GM18520 (cell line): ENCODE results near the gene RHOF.

Experiments
- ATAC-seq: cut with Tn5 transposase; IDR thresholded peaks from one replicate; pipeline ENCODE4 v1.9.1; 2021; ENCODE audit not compliant: unreplicated experiment

The RHOF gene, protein sequence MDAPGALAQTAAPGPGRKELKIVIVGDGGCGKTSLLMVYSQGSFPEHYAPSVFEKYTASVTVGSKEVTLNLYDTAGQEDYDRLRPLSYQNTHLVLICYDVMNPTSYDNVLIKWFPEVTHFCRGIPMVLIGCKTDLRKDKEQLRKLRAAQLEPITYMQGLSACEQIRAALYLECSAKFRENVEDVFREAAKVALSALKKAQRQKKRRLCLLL

DNA sequence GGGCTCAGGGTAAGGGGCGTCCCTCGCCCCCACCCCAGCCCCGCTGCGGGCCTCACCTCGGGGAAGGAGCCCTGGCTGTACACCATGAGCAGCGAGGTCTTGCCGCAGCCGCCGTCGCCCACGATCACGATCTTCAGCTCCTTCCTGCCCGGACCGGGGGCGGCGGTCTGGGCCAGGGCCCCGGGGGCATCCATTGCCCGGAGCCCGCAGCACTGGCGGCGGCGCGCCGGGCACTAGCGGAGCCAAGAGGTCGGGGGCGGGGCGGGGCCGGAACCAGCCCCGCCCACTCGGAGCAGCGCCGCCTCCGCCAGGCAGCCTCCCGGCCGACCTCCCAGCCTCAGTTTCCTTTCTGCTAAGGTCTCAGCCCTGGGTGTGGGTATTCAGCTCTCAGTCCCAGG, at the start of gene RHOF:
TSS of gene RHOF (minus strand) at position 249 of the 398 bp plus-strand sequence. CDS start at position 194, 55 bp downstream.
- ATAC-seq = no peak

DNA sequence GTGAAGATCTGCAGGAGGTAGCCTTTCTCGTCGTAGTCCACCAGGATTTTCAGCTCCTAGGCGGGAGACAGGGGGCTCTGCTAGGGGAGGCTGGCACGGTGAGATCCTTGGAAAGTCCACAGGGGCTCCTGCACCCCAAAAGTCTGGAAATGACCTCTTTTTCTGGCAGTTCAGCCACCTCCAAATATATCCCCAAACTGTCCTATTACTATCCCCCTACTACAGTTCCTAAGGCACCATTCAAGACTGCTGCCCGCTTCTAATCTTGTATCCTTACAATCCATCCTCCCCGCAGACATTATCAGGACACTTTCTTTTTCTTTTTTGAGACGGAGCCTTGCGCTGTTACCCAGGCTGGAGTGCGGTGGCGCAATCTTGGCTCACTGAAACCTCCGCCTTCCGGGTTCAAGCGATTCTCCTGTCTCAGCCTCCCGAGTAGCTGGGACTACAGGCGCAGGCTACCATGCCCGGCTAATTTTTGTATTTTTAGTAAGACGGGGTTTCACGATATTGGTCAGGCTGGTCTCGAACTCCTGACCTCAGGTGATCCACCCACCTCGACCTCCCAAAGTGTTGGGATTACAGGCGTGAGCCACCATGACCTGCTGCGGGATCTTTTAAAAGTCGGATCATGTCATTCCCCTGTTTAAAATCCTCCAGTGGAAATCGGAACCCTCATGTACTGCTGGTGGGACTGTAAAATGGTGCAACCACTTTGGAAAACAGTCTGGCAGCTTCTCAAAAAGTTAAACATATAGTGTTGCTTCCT, 46.7 kb upstream of the RHOF start:
- no peak for ATAC-seq

DNA sequence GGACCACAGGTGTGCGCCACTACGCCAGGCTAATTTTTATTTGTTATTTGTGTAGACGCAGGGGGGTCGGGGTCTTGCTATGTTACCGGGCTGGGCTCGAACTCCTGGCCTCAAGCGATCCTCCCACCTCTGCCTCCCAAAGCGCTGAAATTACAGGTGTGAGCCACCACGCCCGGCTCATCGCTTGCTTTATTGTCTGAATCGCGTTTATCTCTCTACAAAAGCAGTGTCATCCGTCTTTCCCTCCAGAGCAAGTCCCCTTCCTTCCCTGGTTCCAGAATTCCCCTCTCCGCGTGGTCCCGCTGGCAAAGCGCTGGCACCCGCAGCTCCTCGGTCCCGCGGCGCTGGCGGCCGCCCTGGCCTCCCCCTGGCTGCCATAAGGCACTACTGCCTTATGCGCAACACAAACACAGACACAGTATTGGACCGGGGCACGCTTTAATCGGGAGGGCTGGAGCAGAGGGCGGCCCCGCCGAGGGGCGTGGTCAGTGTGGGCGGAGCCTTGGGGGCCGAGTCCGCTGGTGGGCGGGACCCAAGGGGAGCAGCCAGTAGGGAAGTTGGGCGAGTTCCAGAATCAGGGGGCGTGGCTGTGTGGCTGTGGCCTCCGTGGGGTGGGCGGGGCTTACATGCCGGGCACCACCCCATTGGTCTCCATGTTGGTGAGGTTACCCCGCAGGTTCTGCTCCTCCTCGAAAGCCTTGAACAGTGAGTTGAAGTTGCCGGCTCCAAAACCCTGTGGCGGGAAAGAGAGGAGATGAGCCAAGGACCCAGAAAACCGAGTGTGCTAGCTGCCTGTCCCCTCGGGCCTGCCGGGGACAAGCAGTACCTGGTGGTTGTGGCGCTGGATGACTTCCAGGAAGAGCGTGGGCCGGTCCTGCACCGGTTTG, 45.9 kb upstream of the RHOF start:
- peak; percentile 89 for ATAC-seq

DNA sequence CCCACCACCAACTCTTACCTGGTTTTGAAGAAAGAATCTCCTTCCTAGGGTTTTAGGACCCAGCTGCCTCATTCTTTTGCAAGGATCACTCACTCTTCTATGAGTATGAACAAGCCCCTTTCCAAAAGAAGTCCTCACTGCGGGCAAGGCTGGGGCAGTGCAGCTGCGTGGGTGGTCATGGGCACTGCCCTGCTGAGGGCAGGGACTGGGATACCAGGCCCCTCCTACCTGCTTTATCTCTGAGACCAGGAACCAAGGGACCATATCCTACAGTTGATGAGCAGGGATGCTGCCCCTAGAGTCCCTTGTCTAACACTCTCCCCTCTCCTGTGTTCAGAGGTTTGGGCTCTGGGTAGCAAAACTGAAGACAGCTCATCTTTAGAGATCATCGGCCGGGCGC, 44.6 kb upstream of the RHOF start:
- no peak for ATAC-seq

DNA sequence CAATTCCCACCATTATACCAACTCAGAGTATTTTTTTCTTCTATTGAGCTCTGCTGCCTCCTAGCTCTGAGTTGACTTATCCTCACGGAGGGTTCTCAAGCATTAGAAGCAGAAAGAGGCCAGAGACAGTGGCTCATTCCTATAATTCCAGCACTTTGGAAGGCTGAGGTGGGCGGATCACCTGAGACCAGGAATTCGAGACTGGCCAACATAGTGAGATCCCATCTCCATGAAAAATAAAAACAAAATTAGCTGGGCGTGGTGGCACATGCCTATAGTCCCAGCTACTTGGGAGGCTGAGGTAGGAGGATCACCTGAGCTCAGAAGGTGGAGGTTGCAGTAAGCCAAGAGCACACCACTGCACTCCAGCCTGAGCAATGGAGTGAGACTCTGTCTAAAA, 44.2 kb upstream of the RHOF start:
- no peak for ATAC-seq

DNA sequence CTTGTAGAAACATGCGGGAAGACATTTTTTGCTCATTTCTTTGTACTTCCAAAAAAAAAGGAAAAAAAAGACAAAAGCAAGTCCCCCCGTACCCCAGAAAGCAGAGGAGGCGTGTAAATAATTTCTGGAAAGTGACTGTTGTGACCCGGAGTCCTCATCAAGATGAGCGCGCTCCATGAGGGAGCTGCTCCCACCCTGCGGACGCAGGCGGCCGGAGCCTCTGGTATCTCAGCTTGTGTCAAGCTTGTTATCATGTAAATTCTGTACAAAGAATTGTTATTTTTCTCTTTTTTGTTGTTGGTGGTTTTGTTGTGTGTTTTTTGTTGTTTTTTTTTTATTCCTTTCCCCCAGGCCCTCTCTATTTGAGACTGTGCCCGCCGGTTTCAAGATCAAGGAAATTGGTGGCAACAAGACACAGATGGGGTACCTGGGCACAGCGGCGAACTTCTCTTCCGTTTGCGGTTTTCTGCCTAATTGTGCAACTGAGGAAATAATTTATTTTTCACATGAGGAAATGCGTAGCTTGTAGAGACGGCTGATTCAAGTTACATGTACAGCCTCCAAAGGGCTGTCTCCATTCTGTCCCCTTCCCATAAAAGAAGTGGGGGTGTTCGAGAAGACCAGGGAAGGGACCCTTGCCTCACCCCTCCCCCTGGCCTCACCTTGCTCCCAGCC, 38.2 kb upstream of the RHOF start:
- no peak for ATAC-seq

DNA sequence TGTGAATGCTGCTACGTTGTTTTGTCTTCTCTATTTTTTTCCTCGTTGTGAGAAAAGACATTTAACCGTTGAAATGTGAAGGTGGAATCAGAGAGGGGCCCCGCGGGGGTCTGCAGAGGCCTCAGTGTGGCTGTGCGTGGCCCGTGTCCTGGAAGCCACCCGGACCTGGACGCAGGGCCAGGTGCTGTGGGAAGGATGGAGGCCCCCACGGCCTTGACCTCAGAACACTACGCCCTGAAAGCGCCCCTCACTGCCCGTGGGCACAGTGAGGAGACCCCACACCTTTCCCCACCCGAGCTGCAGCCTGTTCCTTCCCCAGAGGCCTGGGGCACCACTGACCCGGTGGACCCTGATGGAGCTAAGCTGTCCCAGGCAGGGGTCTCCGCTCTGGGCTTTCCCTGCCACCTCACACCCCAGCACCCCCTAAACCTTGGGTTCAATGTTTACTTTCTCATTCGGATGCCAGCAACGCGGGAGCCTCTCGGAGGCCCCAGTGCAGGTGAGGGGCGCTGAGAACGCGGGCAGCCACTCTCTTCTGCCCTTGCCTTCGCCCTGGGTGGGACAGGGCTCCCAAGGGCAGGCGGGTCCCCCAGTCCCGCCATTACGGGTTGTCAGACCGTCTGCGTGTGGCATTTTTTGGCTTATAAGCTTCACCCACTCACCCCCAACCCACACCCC, 37.2 kb upstream of the RHOF start:
- no peak for ATAC-seq

DNA sequence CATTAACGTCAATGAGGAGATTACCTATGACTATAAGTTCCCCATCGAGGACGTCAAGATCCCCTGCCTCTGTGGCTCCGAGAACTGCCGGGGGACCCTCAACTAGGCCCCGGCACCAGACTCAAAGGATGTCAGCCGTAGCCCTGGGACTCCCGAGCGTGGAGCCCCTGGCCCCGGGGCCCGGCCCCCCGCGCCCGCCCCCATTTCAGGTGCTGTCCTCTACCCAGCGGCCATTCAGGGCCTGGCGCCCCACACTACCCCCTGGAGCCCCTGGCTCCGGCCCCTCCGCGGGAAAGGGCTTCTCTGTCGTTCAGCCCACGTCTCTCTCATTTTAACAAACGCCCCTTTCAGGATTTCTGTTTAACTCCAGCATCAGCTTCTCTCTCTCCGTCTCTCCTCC, 36.6 kb upstream of the RHOF start:
- no peak for ATAC-seq

DNA sequence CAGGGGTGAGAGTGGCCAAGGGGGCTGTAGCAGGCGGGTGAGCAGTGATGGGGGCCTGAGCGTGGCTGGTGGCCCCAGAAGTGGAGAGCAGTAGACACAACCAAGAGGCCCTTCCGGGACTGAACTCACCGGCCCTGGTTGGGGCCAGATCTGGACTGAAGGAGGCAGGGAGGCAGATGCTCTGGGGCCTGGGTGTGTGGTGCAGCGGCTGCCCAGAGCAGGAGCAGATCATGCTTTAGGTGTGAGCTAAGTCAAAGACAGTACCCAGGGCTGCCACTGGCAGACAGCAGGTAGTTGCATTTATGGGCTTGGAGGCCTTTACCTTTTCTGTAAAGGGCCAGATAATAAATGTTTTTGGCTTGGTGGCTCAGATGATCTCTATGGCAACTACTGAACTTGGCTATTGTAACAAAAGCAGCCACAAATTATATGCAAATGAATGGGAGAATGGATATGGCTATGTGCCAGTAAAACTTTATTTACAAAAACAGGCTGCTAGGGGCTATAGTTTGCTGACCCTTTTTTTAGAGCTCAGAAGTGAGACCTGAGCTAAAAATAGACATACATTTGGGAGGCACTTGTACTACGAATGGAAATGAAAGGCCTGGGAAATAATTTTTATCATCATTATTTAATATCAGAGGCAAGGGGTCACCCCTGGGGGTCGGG, 35.9 kb upstream of the RHOF start:
- ATAC-seq = no peak

DNA sequence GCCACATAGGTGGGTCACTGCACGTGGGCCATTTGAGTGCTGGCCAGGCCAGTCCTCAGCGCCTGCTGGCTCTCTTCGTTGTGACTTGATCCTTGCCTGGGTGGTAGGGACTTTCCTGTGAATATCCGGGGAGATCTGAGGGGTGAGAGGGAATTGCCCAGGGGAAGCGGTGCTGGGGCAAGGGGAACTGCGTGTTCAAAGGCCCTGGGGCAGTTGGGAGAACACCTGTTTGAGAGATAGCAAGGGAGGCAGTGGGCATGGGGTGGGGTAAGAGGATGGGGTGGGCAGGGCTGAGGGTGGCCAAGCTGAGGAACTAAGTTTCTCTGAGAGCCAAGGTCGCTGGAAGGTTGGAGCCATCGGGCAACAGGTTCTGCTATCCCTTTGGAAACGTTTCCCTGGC, 35.3 kb upstream of the RHOF start:
- ATAC-seq = no peak

DNA sequence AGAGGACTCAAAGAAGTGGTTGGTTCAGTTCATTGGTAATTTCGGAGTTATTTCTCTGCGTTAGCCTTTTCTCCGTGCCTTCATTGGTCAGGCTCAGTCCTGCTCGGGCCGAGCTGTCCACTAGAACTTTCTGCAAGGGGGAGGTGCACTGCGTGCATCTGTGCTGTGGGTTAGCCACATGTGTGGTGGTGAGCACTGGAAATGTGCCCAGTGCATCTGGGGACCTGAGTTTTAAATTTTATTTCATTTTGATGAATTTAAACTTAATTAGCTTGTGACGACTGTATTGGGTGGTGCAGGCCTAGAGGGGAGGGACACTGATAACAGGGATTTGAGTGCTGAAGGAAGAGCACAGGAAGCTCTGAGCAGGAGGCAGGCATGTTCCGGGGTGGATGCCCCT, 34.8 kb upstream of the RHOF start:
- no peak for ATAC-seq

DNA sequence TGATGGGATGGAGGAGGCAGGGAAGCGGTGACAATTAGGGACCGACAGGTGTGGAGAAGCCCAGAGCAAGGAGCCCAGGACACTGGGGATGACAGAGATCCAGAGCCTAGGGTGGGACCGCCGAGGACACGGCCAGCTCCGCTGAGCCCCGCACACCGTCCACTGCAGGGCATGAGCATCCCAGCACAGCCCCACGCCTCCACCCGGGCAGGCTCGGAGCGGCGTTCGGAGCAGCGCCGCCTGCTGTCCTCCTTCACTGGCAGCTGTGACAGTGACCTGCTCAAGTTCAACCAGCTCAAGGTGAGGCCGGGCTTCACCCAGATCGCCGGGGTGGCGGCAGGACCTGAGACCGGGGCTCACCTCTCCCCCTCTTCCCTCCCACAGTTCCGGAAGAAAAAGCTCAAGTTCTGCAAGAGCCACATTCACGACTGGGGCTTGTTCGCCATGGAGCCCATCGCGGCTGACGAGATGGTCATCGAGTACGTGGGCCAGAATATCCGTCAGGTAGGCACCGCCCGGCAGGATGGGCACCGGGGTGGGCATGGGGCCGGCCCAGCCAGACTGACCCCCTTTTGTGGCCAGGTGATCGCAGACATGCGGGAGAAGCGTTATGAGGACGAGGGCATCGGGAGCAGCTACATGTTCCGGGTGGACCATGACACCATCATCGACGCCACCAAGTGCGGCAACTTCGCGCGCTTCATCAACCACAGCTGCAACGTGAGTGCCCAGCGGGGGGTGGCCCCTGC, 34.0 kb upstream of the RHOF start:
- no peak for ATAC-seq

DNA sequence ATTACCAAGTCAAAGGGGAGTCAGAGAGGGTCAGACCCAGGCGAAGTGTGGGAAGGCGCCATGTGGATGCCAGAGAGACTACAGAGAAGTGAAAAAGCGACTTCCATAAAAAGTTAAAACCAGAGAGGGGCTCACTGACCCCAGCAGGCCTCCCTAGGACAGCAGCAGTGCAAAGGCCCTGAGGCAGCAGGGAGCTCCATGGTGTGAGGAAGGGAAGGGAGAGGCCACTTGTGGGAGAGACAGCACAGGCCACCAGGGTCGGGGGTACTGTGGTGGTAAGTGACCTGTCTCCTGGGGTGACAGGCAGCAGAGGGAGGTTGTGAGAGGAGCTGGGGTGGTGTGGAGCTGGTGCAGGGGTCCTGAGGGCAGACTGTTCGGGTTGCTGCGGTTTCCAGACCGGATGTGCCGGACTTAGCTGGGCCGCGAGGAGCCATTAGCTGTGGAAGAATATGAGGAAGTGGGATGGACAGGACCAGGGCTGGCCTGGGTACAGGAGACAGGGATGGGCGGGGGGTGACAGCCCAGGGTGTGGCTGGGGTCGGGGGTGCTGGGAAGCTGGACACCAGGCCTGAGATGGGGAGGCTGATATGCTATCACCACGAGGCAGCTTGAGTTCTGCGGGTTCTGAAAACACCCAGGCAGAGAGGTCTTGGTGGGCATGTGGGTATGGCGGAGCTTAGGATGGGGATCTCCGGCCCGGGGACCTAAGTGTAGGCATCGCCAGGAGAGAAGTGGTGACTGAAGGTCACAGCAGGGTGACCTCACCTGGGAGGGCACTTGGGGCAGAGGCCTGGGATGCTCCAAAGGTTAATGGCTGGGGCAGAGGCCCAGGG, 33.0 kb upstream of the RHOF start:
- ATAC-seq = no peak

DNA sequence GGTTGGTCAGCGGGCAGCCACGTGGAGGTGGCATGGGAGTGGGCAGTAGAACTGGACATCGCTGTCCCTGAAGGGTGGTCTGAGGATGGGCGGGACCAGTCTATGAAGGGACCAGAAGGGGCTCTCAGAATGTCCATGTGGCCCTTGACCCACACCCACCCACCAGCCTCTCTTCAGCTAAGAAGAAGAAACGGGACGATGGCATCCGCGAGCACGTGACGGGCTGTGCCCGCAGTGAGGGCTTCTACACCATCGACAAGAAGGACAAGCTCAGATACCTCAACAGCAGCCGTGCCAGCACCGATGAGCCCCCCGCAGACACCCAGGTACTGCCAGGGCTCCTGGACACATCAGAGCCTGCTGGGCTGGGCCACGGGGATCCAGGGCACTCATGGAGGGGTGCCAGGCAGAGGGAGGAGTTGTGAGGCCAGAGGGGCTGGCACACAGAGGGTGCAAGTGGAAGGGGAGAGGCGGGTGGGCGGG, 31.6 kb upstream of the RHOF start:
- no peak for ATAC-seq

DNA sequence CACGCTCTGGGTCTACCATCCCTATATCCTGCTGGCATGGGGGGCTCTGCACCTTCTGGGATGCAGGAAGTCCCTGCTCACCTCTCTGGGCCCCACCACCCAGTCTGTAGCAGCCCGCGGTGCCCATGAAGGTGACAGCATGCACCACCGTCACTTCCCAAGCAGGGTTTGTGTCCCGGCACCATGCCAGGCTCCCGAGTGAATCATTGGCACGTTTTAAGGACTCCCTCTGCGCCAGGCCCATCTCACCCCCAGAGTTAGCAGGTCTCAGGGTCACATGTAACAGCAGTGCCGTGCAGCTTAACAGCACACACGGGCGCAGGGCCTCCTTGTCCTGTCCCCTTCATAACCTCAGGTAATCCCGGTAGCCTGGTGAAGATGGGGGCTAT, 30.2 kb upstream of the RHOF start:
- ATAC-seq = no peak

DNA sequence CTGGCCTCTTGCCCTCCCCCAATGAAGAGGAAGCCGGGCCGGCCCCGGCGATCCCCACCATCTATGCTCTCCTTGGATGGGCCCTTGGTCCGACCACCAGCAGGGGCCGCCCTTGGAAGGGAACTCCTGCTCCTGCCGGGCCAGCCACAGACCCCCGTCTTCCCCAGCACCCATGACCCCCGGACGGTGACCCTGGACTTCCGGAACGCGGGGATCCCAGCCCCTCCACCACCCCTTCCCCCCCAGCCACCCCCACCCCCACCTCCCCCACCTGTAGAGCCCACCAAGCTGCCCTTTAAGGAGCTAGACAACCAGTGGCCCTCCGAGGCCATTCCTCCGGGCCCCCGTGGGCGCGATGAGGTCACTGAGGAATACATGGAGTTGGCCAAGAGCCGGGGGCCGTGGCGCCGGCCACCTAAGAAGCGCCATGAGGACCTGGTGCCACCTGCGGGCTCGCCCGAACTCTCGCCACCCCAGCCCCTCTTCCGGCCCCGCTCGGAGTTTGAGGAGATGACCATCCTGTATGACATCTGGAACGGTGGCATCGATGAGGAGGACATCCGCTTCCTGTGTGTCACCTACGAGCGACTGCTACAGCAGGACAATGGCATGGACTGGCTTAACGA, 29.7 kb upstream of the RHOF start:
- ATAC-seq = no peak

DNA sequence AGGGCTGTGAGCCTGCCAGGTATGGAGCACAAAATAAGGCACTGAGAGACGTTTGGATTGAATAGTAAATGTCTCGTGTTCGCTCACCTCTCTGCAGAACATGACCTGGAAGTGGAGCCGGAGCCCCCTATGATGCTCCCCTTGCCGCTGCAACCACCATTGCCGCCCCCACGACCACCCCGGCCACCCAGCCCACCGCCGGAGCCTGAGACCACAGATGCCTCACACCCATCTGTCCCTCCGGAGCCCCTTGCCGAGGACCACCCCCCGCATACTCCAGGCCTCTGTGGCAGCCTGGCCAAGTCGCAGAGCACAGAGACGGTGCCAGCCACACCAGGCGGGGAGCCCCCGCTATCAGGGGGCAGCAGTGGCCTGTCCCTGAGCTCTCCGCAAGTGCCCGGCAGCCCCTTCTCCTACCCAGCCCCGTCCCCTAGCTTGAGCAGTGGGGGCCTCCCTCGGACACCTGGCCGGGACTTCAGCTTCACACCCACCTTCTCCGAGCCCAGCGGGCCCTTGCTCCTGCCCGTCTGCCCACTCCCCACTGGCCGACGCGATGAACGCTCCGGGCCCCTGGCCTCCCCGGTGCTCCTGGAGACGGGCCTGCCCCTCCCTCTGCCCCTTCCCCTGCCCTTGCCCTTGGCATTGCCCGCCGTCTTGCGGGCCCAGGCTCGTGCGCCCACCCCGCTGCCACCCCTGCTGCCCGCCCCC, 29.1 kb upstream of the RHOF start:
- ATAC-seq = no peak
